ENCODE data around the gene BATF3.
"Not testable (repeated sequence)": the region's sequence is repeated elsewhere in the genome, so short reads cannot be mapped to it uniquely, and the experiment has no call there.

The BATF3 gene, protein sequence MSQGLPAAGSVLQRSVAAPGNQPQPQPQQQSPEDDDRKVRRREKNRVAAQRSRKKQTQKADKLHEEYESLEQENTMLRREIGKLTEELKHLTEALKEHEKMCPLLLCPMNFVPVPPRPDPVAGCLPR

DNA sequence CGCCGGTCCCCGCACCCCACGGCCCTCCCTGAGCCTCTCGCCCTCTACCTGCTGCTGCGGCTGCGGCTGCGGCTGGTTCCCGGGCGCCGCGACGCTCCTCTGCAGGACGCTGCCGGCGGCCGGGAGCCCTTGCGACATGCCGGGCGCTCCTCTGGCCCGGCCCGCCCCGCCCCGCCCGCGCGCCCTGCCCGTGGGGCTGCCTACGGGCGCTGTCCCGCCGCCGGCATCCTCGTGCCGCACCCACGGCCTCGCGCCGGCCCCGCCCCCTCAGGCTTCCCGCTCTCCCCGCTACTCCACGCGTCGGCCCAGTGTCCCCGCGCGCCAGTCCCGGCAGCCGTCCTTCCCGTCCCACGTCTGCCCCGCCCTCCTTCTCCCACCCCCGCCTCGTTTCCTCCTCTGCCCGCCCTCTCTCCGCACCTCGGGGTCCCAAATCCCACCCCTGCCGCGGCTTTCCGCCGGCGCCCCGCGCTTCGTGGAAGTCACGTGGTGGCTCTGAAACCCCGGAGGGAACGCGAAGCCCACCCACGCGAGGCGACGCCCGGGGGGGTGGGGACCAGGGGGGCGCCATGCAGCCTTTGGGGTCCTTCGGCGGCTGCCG lies at the start of gene BATF3:
Gene BATF3 (minus strand): TSS at position 216 of the 598 bp plus-strand sequence. CDS start 78 bp downstream, at position 138.
- no peak for DNase-seq

DNA sequence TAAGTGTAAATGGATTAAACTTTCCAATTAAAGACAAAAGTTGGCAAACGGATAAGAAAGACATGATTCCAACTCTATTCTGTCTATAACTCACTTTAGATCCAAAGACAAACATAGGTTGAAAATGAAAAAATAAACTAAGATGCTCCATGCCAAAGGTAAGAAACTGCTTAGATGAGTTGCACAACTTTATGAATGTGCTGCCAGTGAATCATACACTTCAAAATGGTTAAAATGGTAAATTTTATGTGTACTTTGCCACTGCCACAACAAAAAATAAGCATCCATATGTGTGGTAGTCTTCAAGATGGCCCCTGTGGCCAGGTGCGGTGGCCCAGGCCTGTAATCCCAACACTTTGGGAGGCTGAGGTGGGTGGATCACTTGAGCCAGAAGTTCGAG lies 46.9 kb upstream of the BATF3 start:
- no peak for DNase-seq

DNA sequence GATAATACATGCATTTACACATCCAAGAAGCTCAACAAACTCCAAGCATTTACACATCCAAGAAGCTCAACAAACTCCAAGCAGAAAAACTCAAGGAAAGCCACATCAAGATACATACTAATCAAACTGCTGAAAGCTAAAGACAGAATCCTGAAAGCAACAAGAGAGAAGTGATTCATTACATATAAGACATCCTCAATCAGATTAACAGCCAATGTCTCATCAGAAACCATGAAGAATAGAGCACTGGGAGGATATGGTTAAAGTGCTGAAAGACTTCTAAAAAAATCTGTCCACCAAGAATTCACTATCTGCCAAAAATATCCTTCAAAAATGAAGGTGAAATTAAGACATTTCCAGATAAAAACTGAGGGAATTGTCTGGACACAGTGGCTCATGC lies 45.7 kb upstream of the BATF3 start:
- DNase-seq, result no peak

DNA sequence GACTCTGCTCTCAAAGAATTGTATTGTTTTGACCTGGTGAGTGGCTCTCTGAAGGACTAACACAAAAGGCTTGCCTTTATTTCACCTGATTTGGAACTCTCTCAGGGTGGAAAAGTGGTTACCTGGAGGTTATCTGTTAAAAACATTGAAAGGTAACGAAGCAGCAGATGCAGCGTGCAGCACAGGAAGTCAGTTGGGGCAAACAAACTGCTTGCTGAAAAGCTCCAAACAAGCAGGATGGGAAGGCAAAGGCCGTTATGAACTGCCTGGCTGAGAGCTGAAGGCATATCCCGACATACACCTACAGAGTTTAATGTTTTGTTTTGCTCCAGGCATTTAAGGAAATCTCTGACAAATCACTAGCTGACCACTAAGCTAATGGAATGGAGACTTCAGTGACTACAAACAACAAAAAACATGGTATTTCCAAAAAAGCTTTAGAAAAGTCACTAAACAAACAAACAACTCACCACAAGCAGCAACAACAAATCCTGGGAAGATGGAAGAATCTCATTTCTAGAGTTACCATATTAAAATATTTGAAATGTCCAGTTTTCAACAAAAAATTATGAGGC lies 44.3 kb upstream of the BATF3 start:
- DNase-seq, result no peak

DNA sequence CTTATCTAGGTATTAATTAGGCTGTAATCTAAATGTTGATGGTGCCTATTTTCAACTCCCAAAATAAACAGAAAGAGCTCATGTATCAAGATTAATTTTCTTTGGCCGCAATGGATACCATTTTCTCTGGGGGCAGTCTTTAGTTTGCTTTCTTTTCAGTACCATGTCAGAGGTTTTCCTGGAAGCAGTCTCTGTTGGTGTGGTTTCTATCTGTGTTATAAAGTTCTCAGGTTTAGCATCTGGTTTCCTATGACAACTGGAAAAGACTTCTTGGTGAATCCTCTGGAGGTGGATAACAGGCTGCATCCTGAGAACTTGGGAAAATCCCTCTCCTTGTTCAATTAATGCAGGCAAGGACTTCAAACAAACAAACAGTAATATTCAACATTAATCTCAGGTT lies 38.7 kb upstream of the BATF3 start:
- DNase-seq, result no peak

DNA sequence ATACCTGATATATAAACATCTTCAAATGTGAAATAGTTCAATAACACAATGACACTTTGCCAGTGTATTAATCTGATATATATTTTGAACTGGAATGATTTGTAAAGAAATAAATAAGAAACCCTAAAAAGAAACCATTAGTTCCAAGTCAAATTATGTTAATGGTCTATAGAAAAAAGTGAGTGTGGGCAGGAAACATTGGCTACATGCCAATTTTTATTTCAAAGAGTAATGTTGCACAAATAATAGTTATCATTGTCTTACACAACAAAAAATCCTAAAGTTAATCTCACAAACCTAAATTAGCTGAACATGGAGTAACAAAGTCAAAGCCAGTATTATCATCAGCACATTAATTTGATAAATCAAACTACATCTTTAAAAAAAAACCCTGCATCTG lies 37.9 kb upstream of the BATF3 start:
- no peak for DNase-seq

DNA sequence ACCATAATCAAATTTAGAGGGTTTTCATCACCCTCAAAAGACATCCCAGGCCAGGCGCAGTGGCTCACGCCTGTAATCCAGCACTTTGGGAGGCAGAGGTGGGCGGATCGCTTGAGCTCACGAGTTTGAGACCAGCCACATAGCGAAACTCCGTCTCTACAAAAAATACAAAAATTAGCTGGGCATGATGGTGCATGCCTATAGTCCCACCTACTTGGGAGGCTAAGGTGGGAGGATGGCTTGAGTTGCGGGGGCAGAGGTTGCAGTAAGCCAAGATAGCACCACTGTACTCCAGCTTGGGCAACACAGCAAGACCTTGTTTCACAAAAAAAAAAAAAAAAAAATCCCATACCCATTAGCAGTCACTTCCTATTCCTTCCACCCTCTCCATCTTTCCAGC lies 33.5 kb upstream of the BATF3 start:
- no peak for DNase-seq

DNA sequence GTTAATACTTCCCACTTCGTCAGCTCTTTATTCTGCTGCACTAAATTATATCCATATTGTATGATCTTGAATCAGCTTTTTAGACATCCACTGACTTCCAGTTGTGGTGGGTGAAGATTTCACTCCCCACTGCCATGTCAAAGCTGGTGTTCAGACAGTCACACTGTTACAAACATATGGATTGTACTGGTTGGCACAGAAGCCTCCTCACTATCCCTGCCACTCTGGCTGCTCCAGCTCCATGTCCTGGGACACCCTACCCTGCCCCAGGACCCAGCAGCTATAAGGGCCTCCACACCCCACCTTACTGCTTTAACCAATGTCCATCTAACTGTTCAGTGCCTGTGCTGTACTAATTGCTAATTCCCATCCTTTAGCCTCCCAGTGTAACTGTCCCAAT lies 32.0 kb upstream of the BATF3 start:
- no peak for DNase-seq

DNA sequence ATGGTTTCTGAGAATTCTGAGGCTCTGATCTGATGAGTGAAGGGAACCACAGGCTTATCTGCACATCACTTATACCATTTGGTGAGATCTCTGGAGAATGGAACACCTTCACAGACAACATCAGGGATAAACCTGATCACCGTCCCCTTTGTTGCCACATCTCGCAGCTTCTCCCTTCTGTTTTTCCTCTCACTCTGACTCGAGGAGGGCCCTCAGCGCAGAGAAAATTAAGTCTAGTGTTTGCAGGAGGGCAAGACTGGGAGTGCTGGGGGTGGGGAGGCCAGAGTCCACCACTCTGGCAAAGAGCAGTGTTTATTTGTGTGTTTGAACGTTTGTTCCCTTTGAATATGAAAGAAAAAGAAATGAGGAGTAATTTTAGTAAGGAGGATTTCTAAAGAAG lies 29.0 kb upstream of the BATF3 start:
- DNase-seq, result no peak

DNA sequence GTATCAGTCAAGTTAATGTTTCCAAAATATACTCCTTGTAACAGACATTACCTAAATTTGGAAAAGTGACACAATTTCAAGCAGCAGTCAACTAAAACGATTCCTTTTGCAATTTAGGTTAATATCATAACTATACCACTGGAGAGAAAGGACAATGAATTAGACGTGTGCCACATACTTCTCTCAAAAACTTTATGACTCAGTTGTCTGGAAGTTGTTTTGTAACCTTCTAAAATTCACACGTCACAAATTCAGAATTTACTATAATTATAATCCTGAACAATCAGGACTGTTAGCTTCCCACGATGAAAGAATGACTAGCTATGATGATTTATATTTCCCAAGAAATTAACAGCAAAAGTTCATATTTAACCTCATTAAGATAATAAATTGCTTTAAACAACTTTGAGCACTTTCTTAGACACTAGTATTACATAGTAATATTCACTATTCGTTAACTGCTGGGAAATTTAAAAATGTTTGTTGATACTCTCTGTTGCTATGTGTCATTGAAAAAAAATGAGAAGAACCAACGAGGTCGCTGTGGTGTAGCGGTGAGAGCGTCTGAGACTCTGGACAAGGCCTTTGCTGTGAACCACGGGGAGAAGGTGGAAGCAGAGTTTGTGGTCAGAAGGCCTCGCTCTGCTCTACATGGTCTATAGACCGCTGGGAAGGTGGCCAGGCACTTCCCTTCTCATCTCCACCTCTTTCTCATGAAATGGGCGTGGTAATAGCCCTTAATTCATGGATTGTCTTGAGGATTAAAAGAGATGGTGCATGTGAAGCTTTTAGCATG lies 27.9 kb upstream of the BATF3 start:
- no peak for DNase-seq

DNA sequence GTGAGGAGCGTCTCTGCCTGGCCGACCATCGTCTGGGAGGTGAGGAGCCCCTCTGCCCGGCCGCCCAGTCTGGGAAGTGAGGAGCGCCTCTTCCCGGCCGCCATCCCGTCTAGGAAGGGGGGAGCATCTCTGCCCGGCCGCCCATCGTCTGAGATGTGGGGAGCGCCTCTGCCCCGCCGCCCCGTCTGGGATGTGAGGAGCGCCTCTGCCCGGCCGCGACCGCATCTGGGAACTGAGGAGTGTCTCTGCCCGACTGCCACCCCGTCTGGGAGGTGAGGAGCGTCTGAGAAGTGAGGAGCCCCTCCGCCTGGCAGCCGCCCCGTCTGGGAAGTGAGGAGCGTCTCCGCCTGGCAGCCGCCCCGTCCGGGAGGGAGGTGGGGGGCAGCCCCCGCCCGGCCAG lies 25.0 kb upstream of the BATF3 start:
- not testable (repeated sequence) for DNase-seq

DNA sequence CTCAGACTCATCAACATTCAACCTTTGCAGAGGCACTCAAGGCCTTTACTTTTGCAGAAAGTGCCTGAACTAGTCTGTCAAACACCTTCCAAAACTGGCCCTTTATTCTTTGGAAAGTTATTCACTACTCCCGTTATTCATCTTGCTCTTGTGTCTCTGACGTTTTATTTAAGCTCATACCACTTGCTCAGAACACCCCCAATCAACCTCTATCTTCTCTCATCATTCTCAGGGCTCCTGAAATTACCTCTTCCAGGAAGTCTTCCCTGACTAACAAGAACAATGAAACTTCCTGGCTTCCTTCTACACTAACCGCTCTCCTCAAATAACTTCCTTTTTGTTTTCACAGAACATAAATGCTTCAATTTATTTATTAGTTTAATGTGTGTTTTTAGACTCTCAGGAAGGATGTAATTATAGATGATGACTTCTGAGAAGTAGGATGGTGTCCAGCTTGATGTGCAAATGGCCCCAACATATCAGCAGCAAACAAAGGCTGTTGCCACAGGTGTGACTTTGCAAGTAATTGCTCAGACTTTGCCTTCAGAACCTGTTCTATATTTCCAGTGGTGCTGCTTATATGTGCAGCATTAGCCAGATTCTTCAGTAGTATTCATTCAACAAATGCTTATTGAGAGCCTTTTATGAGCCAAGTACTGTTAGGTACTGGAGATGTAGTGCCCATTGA lies 22.8 kb upstream of the BATF3 start:
- DNase-seq, result no peak

DNA sequence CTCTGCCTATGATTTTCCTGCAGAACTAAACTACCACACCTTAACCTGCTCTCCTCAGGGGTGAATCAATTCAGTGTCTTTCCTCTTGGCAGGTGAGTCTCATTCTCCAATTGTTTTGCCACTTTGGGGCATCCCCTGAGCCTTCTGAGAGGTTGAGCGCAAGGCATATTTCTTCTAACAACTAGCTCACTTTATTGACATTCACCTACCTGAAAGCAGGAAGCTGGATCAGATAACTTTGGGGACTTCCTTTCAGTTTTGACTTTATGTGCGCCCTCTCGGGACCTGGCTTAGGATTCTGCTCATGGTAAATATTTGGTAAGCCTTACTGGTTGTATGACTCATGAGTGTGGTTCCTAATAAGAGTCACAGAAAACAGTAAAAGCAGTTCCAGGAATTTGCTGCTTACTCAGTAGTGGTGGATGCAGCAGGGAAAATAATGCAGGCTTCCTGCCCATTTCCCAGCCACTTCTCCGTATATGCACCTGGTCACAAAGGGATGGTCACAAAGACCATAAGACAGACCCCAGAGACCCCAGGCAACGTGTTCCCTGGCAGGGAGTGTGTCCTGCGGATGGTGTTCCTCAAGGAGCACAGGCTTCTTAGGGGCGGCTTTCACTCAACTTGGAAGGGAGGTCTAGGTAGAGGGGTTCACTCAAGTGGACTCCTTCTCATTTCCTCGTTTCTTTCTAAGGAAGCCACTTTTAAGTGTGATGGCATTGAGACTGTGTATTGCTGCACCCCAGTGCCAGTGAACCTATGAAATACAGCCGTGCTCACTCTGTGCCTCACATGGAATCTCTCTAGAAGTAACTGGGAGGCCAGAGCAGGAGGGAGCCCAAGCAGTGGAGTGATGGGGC lies 22.0 kb upstream of the BATF3 start:
- DNase-seq, result no peak

DNA sequence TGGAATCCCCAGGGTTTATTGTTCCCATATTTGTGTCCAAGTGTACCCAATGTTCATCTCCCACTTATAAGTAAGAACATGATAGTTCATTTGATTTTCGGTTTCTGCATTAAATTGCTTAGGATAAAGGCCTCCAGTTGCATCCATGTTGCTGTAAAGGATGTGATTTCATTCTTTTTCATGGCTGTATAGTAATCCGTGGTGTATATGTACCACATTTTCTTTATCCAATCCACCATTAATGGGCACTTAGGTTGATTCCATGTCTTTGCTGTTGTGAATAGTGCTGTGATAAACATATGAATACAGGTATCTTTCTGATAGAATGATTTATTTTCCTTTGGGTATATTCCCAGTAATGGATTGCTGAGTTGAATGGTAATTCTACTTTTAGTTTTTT lies 20.0 kb upstream of the BATF3 start:
- no peak for DNase-seq

DNA sequence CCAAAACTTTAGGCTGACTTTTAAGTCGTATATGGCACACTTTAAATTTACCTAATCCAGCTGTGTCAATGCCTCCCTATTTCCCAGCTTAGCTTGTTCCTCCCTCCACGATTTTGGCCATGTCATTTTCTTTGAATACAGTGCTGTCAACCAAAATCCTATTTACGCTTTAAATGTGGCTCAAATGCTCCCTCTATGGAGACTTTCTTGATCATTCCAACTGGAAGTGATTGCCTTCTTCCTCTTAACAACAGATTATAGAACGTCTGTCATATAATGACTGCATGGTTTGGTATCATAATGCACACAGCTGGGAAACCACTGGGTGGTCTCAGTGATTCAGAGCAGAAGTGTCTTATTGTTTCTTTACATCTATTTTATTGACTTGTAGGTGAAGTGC lies 18.9 kb upstream of the BATF3 start:
- DNase-seq, result no peak

DNA sequence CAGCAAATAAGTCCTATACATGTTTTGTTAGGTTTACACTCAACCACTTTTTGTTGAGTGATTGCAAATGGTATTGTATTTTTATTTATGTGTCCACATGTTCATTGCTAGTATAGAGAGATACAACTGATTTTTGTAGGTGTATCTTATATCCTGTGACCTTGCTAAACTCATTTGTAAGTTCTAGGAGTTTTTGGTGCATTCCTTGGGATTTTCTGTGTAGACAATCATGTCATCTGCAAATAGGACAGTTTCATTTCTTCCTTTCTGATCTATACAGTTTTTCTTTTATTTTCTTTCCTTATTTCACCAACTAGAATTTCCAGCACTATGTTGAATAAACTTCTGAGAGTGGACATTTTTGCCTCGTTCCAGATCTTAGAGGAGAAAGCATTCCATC lies 16.5 kb upstream of the BATF3 start:
- DNase-seq, result no peak

DNA sequence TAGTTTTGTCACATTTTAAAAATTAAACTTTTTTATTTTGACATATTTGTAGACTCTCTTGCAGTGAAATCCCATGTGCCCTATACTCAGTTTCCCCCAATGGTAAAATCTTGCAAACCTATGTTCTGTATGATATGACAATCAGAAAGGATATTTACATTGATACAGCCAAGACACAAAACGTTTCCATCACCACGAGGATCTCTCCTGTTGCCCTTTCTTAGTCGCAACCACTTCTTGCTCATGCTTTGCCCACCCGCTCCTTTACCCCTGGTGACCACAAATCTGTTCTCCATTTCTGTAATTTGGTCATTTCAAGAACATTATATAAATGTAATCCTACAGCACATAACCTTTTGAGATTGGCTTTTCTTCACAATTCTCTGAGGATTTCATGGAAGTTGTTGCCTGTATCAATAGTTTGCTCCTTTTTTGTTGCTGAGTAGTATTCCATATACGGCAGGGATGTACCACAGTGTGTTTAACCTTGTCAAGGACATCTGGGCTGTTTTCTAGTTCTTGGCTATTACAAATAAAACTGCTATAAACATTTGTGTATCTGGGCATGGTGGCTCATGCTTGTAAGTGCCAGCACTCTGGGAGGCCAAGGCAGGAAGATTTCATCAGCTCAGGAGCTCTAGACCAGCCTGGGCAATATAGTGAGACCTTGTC lies 14.0 kb upstream of the BATF3 start:
- no peak for DNase-seq

DNA sequence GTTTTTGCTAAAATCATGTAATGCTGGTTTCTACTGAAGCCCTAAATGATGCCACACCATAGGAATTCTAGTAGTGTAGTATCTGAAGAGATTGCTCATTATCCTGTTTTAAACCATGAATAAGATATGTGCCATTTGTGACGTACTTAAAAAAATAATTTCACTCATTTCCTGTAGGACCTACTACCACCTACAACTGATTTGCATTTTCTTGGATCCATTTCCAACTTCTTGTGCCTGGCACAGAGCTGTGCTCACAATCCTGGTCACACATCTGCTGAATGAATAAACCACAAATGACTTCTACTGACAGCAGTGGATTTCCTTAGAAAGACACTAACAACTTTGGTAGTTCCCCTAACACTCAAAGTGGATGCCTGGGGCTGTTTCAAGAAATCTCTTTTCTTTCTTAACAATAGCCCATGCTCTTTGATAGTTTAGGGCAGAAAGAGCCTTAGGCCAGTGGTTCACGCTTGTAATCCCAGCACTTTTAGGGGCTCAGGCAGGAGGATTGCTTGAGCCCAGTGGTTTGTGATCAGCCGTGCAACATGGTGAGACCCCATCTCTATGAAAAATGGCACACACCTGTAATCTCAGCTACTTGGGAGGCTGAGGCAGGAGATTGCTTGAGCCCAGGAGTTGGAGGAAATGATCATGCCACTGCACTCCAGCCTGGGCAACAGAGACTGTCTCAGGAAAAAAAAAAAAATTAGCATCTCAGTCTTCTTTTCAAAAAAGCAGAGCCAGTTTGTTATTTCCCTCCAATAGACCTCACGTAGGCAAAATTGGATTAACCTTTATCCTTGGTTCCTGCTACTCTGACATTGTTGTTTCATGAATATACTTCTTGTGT lies 13.0 kb upstream of the BATF3 start:
- no peak for DNase-seq

DNA sequence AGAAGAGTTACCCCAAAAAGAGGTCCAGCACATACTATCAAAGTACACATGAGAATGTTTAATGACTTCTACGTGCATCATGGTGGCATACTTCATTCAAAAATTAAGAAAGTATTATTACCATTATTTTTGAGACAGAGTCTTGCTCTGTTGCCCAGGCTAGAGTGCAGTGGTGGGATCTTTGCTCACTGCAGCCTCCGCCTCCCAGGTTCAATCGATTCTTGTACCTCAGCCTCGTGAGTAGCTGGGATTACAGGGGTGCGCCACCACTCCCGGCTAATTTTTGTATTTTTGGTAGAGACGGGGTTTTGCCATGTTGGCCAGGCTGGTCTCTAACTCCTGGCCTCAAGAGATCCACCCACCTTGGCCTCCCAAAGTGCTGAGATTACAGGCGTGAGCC lies 12.3 kb upstream of the BATF3 start:
- DNase-seq, result not testable (repeated sequence)

DNA sequence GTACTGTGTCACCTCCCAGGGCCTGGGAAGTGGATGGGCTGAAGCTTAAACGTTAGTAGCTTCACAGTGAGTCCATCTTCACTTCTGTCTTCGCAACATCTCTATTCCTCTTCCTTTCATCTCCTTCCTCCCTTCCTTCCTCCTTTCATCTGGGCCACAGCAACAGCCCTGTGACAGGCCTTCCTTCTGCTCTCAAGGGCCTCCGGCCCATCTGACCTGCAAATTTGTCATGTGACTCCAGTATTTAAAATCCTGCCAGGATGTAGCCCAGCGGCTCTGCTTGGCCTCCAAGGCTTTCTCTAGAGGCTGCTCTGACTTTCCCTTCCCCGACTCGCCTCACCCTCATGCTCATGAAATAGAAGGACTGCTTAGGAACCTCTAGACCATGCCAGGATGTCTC lies 10.9 kb upstream of the BATF3 start:
- DNase-seq, result no peak

DNA sequence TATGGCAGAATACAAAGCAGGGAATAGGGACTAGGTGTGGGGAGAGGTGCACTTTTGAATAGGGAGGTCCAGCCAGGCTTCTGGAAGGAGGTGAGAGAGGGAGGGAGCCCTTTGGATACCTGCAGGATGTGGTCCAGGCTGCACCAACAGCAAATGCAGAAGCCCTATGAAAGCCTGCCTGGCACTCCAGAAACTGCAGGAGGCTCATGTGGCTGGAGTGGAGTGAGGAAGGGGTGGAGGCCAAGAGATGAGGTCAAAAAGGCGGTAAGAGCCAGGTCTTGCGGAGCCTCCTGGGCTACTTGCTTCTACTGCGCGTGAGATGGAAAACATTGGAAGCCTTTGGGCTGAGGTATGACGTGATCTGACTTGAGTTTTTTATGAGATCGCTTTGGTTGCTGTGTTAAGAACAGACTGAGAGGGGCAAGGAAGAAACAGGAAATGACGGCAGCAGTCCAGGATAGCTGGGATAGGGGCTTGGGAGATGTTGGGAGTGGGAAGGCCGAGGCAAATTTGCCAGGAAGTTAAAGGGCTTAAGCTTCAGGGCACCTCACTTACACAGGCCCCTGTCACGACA lies 4.4 kb upstream of the BATF3 start:
- DNase-seq, result no peak
